Measurements from ENCODE around the gene FAM47B. TPM values are rescaled to one million over a fixed set of nuclear protein-coding genes. Genes with fewer than 3 reads are reported as not detected.

Gene FAM47B
- not detected for polyA plus RNA-seq (ENCODE audit: insufficient read length in 12 of 12)
- long read RNA-seq, donor 1: 0 reads
- long read RNA-seq, donor 2: 0 reads
- long read RNA-seq, donor 3: 0 reads
- long read RNA-seq, donor 4: 0 reads
- long read RNA-seq, donor 5: 0 reads
- long read RNA-seq, donor 6: 0 reads
- long read RNA-seq, donor 7: 0 reads
- long read RNA-seq, donor 8: 0 reads
- long read RNA-seq, donor 9, partial matches to known transcripts: 0 of 1 reads
- long read RNA-seq, donor 9, other reads (novel, unspliced or antisense): 0 of 1 reads
- long read RNA-seq, donor 10: 0 reads
- long read RNA-seq, donor 11: 0 reads

DNA sequence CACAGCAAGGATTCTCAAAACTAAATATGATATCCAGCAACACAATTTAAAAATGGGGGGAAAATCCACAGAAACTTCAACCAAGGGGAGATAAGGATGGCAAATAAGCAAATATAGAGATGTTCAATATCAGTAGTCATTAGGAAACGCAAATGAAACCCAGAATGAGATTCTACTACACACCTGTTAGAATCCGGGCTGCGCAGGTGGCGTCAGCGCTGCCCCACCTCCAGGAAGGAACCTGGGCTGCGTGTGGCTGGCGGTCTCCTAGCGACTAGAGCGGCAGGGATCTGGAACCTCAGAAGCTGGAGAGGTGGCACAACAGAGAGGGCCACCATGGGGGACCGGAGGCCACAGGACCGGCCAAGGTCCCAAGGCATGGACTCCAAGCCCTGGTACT lies at the start of gene FAM47B:
FAM47B (plus strand) TSS at position 301 of the 400 bp plus-strand sequence; CDS start at position 337, 36 bp downstream.
- DNase-seq: no peak

DNA sequence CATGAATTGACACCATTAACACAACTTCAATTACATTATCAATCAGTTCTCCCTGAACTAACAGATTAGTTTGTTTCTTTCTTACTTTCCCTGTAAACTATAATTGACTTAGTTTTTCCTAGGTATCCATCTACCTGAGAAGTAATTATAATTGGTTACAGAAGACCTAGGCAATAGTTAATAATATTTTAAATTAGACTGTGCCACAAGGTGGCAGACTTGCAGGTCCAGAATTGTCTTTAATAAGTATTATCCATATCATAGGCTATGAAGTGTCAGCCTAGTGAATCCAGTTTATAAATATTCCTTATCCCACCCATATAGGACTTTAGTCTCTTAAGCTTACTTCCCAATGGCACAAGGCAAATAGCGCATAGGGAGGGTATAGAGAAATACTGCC lies 48.9 kb upstream of the FAM47B start:
- DNase-seq: no peak

DNA sequence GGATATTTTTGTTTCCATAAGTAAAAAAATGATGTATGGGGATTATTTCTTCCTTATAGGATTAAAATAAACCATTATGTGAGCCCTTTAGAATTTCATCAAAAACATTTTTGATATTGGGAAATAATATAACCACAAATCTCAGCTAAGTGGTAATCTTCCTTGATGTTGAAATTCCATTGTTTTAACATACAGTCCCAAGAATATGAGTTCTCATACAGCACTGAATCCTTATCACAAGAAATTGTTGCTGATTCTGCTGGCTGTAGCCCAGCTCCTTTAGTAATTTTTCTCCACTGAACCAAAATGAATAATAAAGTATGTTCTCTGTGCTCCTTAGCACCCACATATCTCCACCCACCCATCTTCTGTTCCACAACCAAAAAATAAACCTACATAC lies 41.9 kb upstream of the FAM47B start:
- no peak for DNase-seq

DNA sequence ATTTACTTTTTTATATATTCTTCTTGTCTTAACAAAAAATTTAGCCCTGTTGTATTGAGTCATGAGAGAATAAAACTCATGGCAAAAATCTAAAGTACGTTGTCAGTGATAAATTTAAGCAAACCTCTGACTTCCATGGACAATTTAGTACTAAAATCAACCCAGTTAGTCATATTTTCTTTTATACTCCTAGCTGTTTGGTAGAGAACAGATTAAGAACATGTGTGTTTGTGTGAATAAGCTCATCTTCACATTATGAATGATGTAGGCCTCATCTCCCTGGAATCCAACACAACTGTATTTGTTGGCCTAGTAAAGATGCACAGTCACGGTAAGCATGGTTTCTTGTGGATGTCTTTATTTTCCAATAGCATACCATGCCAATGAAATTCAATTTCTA lies 40.8 kb upstream of the FAM47B start:
- no peak for DNase-seq

DNA sequence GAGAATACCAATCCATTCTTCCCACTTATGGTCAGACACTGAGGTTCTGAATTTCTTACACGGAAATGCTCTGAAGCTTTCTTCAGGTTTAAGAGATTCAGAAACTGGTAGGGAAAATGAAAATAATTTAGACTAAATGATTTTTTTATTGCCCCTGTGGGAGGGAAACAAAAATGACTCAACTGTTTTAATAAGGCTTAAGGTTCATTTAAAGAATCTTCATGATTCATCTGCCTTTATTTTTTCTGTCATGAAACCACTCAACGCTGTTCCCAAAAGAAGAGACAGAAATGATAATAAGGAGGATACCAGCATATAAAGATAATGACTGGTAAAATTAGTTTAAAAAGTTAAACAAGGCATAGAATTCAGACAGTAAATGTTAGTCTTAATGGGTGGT lies 39.3 kb upstream of the FAM47B start:
- no peak for DNase-seq

DNA sequence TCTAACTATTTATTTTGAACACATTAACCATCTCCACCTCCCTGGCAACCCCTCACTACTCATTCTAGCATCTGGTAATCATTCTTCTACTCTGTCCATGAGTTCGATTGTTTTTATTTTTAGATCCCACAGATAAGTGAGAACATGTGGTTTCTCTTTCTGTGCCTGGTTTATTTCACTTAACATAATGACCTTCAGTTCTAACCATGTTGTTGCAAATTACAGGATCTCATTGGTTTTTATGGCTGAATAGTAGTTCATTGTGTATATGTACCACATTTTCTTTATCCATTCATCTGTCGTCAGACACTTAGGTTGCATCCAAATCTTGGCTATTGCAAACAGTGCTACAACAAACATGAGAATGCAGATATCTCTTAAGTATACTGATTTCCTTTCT lies 33.4 kb upstream of the FAM47B start:
- DNase-seq: no peak

DNA sequence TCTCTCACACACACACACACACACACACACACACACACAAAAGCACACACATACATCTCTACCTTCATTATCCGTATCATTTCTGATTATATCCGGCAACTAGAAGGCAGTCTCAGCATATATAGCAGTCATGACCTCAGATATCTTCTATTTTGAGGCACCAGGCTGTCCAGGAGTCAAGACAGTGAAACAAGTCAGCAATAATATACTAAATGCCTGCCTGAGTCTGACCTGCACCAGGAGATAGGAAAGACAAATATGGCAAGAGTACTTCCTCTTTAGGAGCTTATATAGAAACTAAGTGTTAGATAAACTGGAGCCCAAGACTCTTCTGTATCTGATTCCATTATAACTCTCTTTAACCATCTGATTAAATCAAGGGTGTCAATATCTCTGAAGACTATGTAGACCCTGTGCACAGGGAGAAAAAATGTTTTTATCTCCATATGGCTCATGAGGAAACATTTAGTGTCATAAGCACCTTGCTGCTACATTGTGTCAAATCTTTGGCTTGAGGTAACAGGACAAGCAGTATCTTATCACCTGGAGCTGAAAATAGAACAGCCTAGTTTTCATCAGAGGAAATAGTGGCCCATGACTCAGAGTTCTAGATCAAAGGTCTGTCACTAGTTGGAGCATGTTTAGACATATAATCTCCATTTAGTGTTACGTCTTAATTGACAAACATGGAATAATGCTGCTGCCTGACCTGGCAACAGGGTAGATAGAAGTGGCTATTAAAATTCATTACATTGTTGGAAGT lies 27.0 kb upstream of the FAM47B start:
- DNase-seq: no peak

DNA sequence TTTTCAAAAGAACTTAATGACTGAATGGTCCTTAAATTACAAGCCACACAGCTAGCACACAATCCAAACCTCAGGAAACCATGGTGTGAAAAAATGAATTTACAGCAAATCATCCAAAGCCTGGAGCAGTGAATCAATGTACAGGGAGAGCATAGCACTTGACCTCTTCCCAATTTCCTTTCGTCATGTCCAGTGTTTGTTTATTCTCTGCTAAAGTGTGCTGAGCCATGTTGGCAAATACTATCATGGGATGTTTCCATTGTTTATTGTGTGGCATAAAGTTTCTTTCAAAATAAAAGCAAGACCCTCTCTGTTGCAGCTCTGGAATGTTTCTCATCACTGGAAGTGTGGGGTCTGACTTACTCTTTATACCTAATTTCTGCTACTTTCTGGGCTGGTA lies 25.4 kb upstream of the FAM47B start:
- DNase-seq: no peak

DNA sequence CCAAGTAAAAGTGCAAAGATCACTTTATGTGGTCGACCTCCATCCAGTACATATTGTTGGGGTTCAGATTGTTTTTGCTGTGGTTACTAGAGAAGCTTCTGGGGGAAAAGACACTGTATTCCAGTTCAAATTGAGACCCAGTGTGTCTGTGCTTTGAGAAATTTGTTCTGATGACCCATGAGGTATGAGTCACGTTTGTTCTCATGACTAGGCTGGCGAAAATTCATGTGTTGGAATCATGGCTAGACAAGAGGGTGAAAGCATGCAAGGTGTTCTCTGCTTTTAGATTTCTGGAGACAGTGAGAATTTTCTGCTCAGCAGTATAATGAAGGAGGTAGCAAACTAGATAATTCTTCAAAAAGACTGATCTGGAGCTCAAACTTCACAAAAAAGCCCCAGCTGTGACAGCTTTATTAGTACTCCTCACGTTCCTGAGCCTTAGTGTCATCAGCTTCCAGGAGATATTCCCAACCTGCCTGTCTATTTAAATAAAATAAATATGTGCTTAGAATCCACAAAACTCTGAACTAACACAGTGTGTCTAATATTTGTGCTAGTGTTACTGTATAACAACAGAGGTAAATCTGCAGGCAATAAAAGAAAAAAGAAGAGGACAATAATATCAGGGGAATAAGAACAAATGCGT lies 24.4 kb upstream of the FAM47B start:
- DNase-seq: no peak

DNA sequence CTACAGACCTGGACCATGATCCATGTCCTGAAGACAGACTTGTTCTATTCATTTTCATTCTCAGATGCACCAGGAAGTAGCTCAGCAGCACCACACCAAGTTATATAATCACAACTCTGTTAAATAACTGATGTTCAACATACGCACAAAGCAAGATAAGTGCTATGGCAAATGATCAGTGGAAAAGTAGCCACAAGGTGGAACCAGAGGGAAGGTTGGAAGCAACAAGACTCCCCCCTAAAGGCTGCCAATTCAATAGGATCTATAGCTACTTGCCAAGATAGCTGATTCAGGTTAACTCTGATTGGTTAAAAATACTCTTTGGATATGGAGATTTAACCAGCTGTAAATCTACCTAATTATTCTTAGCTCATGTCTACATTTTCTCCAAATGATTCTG lies 23.7 kb upstream of the FAM47B start:
- peak; percentile 2 for DNase-seq

DNA sequence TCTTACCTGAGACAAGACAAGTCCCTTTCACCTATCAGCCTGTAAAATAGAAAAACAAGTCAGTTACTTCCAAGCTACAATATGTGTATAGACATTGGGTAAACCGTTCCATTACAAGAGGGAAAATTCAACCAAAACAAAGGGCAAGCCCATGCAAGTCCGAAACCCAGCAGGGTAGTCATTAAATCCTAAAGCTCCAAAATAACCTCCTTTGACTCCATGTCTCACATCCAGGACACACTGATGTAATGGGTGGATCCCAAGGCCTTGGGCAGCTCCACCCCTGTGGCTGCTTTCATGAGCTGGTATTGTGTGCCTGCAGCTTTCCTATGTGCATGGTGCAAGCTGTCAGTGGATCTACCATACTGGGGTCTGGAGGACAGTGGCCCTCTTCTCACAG lies 14.7 kb upstream of the FAM47B start:
- DNase-seq: no peak

DNA sequence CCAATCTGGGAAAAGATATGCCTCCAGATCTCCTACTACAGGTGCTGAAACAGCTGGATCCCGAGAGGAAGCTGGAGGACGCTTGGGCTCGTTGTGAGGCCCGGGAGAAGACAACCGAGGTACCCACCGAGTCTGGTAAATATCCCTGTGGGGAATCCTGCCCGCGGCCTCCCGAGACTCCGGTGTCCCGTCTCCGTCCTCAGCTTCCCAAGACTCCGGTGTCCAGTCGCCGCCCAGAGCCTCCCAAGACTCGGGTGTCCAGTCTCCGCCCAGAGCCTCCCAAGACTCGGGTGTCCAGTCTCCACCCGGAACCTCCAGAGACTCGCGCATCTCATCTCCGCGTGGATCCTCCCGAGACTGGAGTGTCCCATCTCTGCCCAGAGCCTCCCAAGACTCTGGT lies 639 bp downstream of the FAM47B start:
- DNase-seq: no peak

DNA sequence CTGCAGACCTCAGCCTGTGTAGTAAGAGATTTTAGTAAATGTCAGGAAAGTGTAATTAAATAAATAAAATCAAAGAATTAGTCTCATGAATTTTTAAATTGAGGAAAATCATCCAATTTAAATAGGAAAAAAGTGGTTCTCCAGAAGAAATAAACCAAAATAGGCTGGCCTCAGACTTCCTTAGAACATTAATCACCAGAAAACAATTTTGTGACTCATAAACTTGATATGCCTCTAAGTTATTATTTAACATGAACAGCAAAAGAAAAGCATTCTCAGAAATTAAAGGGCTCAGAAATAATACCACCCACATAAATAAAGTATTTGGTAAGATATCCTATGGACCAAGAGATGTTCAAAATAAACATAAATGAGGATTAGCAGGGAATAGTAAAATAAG lies 14.3 kb downstream of the FAM47B start:
- no peak for DNase-seq

DNA sequence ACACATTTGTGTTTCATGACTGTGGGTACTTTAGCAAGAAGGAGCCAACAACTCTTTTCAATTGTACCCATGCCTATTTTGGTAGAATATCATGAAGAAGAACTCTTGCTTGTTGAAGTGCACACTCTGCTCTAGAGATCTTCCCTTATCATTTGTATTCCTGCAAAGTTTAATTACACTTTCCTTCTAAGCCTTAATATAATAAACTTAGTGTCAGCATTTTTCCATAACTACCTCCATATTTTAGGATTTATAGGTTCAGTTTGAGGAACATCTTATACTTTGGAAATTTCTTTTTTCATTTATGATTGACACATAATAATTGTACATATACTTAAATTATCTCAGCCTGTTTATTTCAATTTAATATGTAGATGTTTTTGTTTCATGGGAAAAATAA lies 19.1 kb downstream of the FAM47B start:
- DNase-seq: no peak

DNA sequence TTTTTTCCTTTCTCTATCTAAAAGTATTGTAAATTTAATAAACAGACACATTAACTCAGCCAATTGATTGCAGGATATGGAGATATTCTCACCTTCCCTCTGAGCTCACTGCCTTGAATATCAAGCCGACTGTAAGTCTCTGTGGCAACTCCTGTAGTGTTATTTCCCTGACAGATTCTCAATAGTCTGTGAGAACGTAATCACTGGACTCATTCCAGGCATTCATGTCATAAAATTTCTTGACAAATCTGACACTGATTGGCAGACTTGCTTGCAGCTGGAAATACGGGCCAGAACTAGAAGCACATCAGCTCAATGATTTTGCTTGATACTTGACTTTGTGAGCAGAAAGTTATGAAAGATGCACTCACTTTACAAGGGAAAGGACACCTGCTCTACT lies 29.6 kb downstream of the FAM47B start:
- DNase-seq: no peak

DNA sequence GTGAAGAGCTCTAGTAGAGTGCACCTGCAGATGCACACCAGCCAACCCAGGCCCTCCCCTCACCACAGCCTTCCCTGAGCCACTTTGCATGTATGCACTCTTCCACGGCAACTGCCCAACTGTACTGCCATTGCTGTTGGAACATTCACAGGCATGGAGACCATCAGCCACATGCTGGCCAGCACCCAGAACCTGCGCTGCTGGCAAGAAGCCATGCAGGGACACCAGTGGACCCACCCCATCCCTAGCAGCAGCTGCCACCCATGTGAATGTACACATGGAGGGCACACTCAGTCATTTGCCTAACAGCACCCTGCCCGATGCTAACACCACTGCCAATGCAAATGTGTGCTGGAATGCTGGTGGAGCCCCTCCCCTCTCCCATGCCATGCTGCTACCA lies 35.6 kb downstream of the FAM47B start:
- no peak for DNase-seq

DNA sequence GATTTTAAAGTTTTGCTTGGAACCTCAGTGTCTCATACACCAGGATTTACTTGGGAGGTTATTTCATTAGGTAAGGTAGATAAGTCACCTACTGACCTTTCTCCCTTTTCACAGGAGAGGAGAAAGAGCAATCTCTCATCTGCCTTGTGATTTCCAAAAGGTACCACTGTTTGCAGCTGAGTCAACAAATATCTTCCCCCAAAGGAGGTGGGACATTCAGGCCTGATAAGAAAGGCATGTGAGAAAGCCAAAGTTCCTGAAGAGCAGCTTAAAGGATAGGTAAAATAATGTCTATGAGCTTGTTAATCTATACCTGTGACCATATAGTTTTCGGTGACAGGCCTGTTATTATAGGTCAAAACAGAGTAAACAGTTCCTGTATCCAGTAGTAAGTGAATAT lies 45.0 kb downstream of the FAM47B start:
- no peak for DNase-seq
